Fibroblast of pulmonary artery (primary cell): ENCODE measurements around the gene MALRD1.
A peak's percentile ranks its signal among the peaks of the same experiment; 100 is the strongest.

ENCODE experiments used
- DNase-seq: peaks from one replicate; pipeline ENCODE4 v3.0.0-alpha.2; 2010; ENCODE audit warnings: low read depth
- H3K4me3 ChIP-seq: replicated peaks from 2 replicates; pipeline ENCODE4 v1.5.1; 2011; ENCODE audit warnings: low read depth, mild to moderate bottlenecking, control low read depth, low read length, moderate library complexity
- TF ChIP-seq, protein P1 (sequence below): IDR thresholded peaks from 2 replicates; pipeline ENCODE4 v1.5.1; 2011; ENCODE audit warnings: mild to moderate bottlenecking, control low read depth, low read length, inconsistent platforms; ENCODE audit errors: missing control alignments

MALRD1 gene

DNA sequence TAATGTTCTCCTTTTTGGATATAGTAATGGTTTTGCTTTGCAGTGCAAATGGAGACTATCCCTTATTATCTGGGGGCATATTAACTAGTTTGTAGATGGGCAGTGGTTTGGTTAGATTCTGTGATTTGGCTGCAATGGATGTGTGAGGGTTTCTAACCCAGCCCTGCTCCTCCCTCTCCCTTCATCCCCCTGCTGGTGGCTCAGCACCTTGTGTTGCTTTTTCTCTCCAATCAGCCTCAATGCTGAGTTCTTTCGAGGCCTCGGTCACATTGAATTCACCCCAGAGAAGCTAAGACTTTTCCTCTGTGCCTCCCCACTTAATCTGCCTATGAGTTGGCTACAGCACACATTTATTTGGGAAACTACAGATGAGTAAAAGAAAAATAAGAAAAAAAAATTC is 120.0 kb downstream of the MALRD1 start:
- no peak overlapping the region for H3K4me3 ChIP-seq
- DNase-seq = no peak
- TF ChIP-seq, protein P1, sequence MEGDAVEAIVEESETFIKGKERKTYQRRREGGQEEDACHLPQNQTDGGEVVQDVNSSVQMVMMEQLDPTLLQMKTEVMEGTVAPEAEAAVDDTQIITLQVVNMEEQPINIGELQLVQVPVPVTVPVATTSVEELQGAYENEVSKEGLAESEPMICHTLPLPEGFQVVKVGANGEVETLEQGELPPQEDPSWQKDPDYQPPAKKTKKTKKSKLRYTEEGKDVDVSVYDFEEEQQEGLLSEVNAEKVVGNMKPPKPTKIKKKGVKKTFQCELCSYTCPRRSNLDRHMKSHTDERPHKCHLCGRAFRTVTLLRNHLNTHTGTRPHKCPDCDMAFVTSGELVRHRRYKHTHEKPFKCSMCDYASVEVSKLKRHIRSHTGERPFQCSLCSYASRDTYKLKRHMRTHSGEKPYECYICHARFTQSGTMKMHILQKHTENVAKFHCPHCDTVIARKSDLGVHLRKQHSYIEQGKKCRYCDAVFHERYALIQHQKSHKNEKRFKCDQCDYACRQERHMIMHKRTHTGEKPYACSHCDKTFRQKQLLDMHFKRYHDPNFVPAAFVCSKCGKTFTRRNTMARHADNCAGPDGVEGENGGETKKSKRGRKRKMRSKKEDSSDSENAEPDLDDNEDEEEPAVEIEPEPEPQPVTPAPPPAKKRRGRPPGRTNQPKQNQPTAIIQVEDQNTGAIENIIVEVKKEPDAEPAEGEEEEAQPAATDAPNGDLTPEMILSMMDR = peak; percentile 24

- TF ChIP-seq, protein P1 = no peak
- no peak overlapping the region for H3K4me3 ChIP-seq
- DNase-seq = no peak
Observed at GRCh38 chr10:19169041-19169440, 120.4 kb downstream of the MALRD1 start.

DNA sequence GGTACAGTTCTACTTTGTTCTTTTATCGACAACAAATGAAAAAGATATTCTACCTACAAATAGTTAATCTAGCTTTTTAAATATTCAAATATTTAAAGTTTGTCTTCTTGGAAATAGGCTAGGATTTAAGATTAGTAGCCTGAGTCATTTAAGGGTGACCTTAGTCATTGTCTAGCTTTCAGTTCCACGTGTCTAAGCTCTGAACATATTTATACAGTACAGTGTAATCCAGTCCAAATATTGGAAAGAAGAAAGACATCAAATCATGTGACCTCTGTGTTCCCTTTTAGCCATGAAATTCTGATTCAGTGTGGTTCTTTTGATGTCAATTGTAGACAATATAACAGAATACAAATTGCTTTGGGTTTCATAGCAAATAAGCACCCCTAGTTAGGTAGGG is 121.1 kb downstream of the MALRD1 start:
- no peak overlapping the region for H3K4me3 ChIP-seq
- DNase-seq = no peak
- TF ChIP-seq, protein P1 = no peak

DNA sequence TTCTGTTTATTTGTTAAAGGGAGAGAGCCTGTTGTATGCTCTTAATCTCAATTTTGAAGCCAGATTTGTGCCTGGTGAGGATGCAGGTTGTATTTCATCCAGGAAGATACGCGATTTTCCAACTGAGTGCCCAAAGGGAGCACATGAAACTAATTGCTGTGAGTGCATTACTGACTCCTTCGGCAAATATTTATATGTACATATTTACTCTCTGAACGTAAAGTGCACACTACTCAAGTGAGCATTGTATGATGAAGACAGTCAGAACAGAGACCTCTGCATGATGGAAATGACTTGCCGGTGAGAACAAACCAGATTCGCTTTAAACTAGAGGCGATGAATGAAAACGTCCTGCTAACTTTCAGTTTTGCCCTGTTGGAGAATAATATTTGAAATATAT is 130.1 kb downstream of the MALRD1 start:
- H3K4me3 ChIP-seq = no peak overlapping the region
- no peak for DNase-seq
- TF ChIP-seq, protein P1 = no peak

GRCh38 chr10:19184891-19185290 is 136.3 kb downstream of the MALRD1 start:
- H3K4me3 ChIP-seq = no peak overlapping the region
- no peak for DNase-seq
- TF ChIP-seq, protein P1 = no peak

DNA sequence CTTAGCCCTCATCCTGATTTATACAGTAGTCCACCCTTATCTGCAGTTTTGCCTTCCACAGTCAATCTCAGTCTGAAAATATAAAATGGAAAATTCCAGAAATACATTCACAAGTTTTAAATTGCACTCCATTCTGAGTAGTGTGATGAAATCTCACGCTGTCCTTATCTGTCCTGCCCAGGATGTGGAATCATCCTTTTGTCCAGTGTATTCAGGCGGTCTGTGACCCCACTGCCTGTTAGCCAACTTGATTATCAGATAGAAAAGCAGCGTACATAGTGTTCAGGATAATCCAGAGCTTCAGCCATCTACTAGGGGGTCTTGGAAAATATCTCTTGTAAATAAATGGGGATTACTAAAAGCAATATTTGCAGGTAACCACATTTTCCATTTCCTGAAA is 146.3 kb downstream of the MALRD1 start:
- peak; percentile 56 for DNase-seq
- TF ChIP-seq, protein P1 = no peak
- H3K4me3 ChIP-seq = no peak overlapping the region

DNA sequence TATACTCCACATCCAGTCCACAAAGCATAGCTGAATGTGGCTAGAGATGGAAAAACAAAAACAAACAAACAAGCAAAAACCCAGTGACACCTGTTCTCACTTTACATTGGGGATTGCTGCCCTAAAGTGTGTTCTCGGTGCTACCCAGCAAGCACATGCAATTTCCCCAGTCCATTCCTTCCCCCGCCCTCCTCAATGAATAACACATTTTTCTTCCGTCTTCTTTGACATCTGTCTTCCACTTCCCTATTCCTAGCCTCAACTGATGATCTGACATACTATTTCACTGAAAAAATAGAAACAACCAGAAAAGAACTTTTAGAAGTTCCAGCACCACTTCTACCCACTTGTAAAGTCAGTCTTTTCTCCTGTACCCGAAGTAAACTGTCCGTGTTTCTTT is 147.1 kb downstream of the MALRD1 start:
- H3K4me3 ChIP-seq = no peak overlapping the region
- TF ChIP-seq, protein P1 = no peak
- no peak for DNase-seq
